ENCODE results near the gene SOX6. TPM values are rescaled to one million over a fixed set of nuclear protein-coding genes. Genes with fewer than 3 reads are reported as not detected.

The SOX6 gene
- polyA plus RNA-seq, 3 donors, result not detected

DNA sequence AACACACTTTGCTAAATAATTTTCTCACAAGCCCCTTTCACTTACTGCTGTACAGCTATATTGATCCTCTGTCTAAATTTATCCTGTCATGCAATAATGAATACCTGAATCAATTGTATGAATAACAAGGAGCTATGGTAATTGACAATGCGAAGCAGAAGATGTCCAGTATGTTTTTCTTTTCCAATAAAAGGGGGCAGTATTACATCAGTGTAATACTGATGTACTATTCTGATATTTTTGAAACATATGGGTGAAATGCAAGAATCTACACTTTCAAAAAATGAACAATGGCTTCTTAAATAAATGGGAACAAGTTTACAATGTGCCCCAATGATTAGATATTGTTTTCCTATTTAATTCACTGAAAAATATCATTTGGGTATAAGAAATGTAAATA lies 315.1 kb downstream of the SOX6 start:
- Mint-ChIP-seq H3K4me3 (no peak overlapping the region), H3K9me3 (no peaks in the 10 kb centered on the region), H3K27ac (no peak overlapping the region), H3K4me1 (no peaks in the 10 kb centered on the region), H3K27me3 (ENCODE audit: low read depth in 3 of 3) (peaks cover 0 to 6% (median 3%) of the 10 kb centered on the region in 3 donors), H3K36me3 (no peaks in the 10 kb centered on the region)
- no CpG with 5 or more reads among the region's 1 CpG for WGBS (ENCODE audit: insufficient coverage)
- no peak overlapping the region for H3K4me3 ChIP-seq (replicated peaks in 1 of 3; ENCODE audit: low read depth in 2 of 3, low read length in 3 of 3)
- H4K20me1 ChIP-seq (ENCODE audit: insufficient read depth, low read length), result no peaks in the 10 kb centered on the region
- no peak overlapping the region for H3K9ac ChIP-seq (ENCODE audit: insufficient read depth, low read length, poor library complexity, severe bottlenecking)
- intact Hi-C loops (cut with micrococcal nuclease), result no loop called here
- H3K4me2 ChIP-seq (replicated peaks; ENCODE audit: extremely low read depth, low read length, poor library complexity, severe bottlenecking), result no peak overlapping the region
- no peaks in the 10 kb centered on the region for H3K4me1 ChIP-seq (ENCODE audit: control insufficient read depth in 1 of 2, insufficient read depth in 2 of 2, low read length in 2 of 2)
- DNase-seq, result no peak
- no peak overlapping the region for H3K27ac ChIP-seq (ENCODE audit: low read depth in 1 of 2, low read length in 2 of 2)
- no peak overlapping the region for H2AFZ ChIP-seq (ENCODE audit: insufficient read depth, low read depth, low read length, poor library complexity, severe bottlenecking)
- TF ChIP-seq, protein P1, sequence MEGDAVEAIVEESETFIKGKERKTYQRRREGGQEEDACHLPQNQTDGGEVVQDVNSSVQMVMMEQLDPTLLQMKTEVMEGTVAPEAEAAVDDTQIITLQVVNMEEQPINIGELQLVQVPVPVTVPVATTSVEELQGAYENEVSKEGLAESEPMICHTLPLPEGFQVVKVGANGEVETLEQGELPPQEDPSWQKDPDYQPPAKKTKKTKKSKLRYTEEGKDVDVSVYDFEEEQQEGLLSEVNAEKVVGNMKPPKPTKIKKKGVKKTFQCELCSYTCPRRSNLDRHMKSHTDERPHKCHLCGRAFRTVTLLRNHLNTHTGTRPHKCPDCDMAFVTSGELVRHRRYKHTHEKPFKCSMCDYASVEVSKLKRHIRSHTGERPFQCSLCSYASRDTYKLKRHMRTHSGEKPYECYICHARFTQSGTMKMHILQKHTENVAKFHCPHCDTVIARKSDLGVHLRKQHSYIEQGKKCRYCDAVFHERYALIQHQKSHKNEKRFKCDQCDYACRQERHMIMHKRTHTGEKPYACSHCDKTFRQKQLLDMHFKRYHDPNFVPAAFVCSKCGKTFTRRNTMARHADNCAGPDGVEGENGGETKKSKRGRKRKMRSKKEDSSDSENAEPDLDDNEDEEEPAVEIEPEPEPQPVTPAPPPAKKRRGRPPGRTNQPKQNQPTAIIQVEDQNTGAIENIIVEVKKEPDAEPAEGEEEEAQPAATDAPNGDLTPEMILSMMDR (IDR thresholded peaks at IDR 0.05), result no peak
- no peaks in the 10 kb centered on the region for H3K27me3 ChIP-seq (ENCODE audit: control insufficient read depth in 2 of 2, insufficient read depth in 2 of 2, low read length in 2 of 2)
- no peaks in the 10 kb centered on the region for H3K36me3 ChIP-seq (replicated peaks in 1 of 2; ENCODE audit: control insufficient read depth in 1 of 2, insufficient read depth in 2 of 2, low read length in 2 of 2)
- no peaks in the 10 kb centered on the region for H3K9me3 ChIP-seq (replicated peaks in 1 of 2; ENCODE audit: control insufficient read depth in 1 of 2, insufficient read depth in 1 of 2, low read length in 2 of 2)
- no peaks in the 10 kb centered on the region for H3K79me2 ChIP-seq (ENCODE audit: insufficient read depth, low read length)

DNA sequence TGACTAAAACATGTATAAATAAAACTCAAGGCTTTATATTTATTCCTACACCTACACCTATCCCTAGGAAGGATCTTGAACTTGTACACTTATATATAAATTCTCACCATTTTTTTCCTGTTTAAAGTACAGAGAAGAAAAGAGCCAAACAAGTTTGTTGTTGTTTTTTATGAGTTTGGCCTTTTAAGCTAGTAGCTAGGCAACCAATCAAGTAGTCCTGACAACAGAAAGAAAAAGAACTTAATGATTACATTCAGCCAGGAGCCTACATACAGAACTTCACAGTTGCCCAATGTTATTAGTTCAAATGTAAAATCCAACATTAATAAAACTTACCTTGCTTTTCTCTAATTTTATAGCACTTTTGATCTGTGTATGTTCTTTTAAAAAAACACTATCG lies 316.2 kb downstream of the SOX6 start:
- Histone ChIP-seq H3K27me3 (ENCODE audit: control insufficient read depth in 2 of 2, insufficient read depth in 2 of 2, low read length in 2 of 2) (no peaks in the 10 kb centered on the region), H3K4me3 (replicated peaks in 1 of 3; ENCODE audit: low read depth in 2 of 3, low read length in 3 of 3) (no peak overlapping the region), H3K27ac (ENCODE audit: low read depth in 1 of 2, low read length in 2 of 2) (no peak overlapping the region), H3K9ac (ENCODE audit: insufficient read depth, low read length, poor library complexity, severe bottlenecking) (no peak overlapping the region), H3K9me3 (replicated peaks in 1 of 2; ENCODE audit: control insufficient read depth in 1 of 2, insufficient read depth in 1 of 2, low read length in 2 of 2) (no peaks in the 10 kb centered on the region), H3K4me1 (ENCODE audit: control insufficient read depth in 1 of 2, insufficient read depth in 2 of 2, low read length in 2 of 2) (no peaks in the 10 kb centered on the region), H4K20me1 (ENCODE audit: insufficient read depth, low read length) (no peaks in the 10 kb centered on the region), H2AFZ (ENCODE audit: insufficient read depth, low read depth, low read length, poor library complexity, severe bottlenecking) (no peak overlapping the region), H3K36me3 (replicated peaks in 1 of 2; ENCODE audit: control insufficient read depth in 1 of 2, insufficient read depth in 2 of 2, low read length in 2 of 2) (no peaks in the 10 kb centered on the region), H3K79me2 (ENCODE audit: insufficient read depth, low read length) (no peaks in the 10 kb centered on the region), H3K4me2 (replicated peaks; ENCODE audit: extremely low read depth, low read length, poor library complexity, severe bottlenecking) (no peak overlapping the region)
- no peaks in the 10 kb centered on the region for H3K9me3 Mint-ChIP-seq
- no peak for DNase-seq
- no peaks in the 10 kb centered on the region for H3K36me3 Mint-ChIP-seq
- peaks cover 0 to 5% (median 3%) of the 10 kb centered on the region in 3 donors for H3K27me3 Mint-ChIP-seq (ENCODE audit: low read depth in 3 of 3)
- no CpG with 5 or more reads among the region's 1 CpG for WGBS (ENCODE audit: insufficient coverage)
- TF ChIP-seq, protein P1 (IDR thresholded peaks at IDR 0.05), result no peak
- no peak overlapping the region for H3K27ac Mint-ChIP-seq
- no peak overlapping the region for H3K4me3 Mint-ChIP-seq
- H3K4me1 Mint-ChIP-seq, result no peaks in the 10 kb centered on the region
- intact Hi-C loops (cut with micrococcal nuclease), result no loop called here
